Neural progenitor cell (in vitro differentiated cells): ENCODE measurements around the gene MCTP2. TPM values are rescaled to one million over a fixed set of nuclear protein-coding genes. Genes with fewer than 3 reads are reported as not detected.

Experiments used
- DNase-seq: peaks from one replicate; pipeline ENCODE4 v3.0.0-alpha.2; 2016; ENCODE audit warnings: low spot score
- H2AFZ ChIP-seq: fragments of 200-600 bp; sonication (generic); replicated peaks from 2 replicates; pipeline ENCODE4 v1.6.1; 2016; ENCODE audit warnings: antibody characterized with exemption
- H3F3A ChIP-seq: fragments of 200-600 bp; sonication (generic); 2 replicates; pipeline ENCODE4 v1.6.1; 2016; ENCODE audit warnings: antibody characterized with exemption, low read depth
- H3K27ac ChIP-seq: fragments of 200-600 bp; sonication (generic); 2 replicates; pipeline ENCODE4 v1.5.1; 2016; ENCODE audit warnings: mild to moderate bottlenecking
- H3K27me3 ChIP-seq: fragments of 200-600 bp; sonication (generic); 2 replicates; pipeline ENCODE4 v1.6.1; 2016; ENCODE audit warnings: mild to moderate bottlenecking, moderate library complexity
- H3K36me3 ChIP-seq: fragments of 200-600 bp; sonication (generic); 2 replicates; pipeline ENCODE4 v1.5.1; 2016
- H3K4me1 ChIP-seq: fragments of 200-600 bp; sonication (generic); 2 replicates; pipeline ENCODE4 v1.6.1; 2016; ENCODE audit warnings: mixed run types
- H3K4me2 ChIP-seq: fragments of 200-600 bp; sonication (generic); 2 replicates; pipeline ENCODE4 v1.6.1; 2016
- H3K4me3 ChIP-seq: fragments of 200-600 bp; sonication (generic); 2 replicates; pipeline ENCODE4 v1.5.1; 2016
- H3K79me2 ChIP-seq: fragments of 200-600 bp; sonication (generic); 2 replicates; pipeline ENCODE4 v1.6.1; 2016; ENCODE audit warnings: low read depth
- H3K9ac ChIP-seq: fragments of 200-600 bp; sonication (generic); 2 replicates; pipeline ENCODE4 v1.6.1; 2016
- H3K9me3 ChIP-seq: fragments of 200-600 bp; sonication (generic); 2 replicates; pipeline ENCODE4 v1.5.1; 2016; ENCODE audit warnings: low read depth
- H4K20me1 ChIP-seq: fragments of 200-600 bp; sonication (generic); 2 replicates; pipeline ENCODE4 v1.6.1; 2016; ENCODE audit warnings: low read depth
- H3K27ac Mint-ChIP-seq: 3 replicates; pipeline ENCODE4 v1.8.0; 2021; ENCODE audit warnings: mixed read lengths
- H3K27me3 Mint-ChIP-seq: 2 replicates; pipeline ENCODE4 v1.8.0; 2022; ENCODE audit warnings: low read depth, mild to moderate bottlenecking, inconsistent platforms, moderate library complexity, mixed read lengths; ENCODE audit not compliant: insufficient read depth
- H3K36me3 Mint-ChIP-seq: 3 replicates; pipeline ENCODE4 v1.8.0; 2021; ENCODE audit warnings: mixed read lengths
- H3K4me1 Mint-ChIP-seq: 3 replicates; pipeline ENCODE4 v1.8.0; 2021; ENCODE audit warnings: mixed read lengths
- H3K4me3 Mint-ChIP-seq: 3 replicates; pipeline ENCODE4 v1.8.0; 2021; ENCODE audit warnings: mild to moderate bottlenecking, moderate library complexity, mixed read lengths
- H3K9me3 Mint-ChIP-seq: 3 replicates; pipeline ENCODE4 v1.8.0; 2020; ENCODE audit warnings: mixed read lengths
- EZH2 ChIP-seq: fragments of 200-600 bp; sonication (generic); IDR thresholded peaks from 2 replicates; pipeline ENCODE4 v1.6.1; 2017; ENCODE audit warnings: antibody characterized with exemption, mild to moderate bottlenecking, moderate library complexity
- EZH2phosphoT487 ChIP-seq: fragments of 200-600 bp; sonication (generic); IDR thresholded peaks from 2 replicates; pipeline ENCODE4 v1.6.1; 2017; ENCODE audit warnings: antibody characterized with exemption
- total RNA-seq: library from RNA; depleted of rRNA; stranded (reverse); fragments of >200 nt; gene quantifications from 2 replicates; pipeline ENCODE4 v1.2.3, GENCODE V29; 2015; ENCODE audit warnings: low replicate concordance
- TF ChIP-seq, protein P1 (sequence below): fragments of 200-600 bp; sonication (generic); IDR thresholded peaks from 2 replicates; pipeline ENCODE4 v1.5.1; 2017; ENCODE audit warnings: antibody characterized with exemption, mild to moderate bottlenecking

MCTP2 gene
- total RNA-seq, 1 donor from 2014 or later = 0.17 TPM

DNA sequence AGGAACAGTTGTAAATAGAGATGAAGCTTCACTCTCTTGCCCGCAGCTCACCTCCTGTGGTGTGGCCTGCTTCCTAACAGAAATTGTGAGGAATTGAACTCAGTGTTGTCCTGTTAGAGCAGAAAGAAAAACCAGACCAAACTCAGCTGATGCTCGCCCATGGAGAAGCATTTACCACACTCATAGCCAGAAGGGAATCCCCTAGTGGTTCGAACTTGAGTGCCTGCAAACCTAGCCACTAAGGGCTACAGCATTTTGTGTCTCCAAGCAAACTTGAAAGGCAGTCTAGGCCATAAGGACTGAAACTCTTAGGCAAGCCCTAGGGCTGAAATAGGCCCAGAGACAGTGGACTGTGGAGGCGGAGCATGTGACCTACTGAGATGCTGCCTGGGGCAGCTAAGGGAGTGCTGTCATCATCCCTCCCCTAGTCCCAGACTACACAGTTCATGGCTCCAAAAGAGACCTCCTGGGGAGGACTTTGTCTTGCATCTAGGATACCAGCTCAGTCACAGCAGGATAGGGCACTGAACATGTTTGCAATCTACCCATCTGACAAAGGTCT, 44.5 kb upstream of the MCTP2 start:
- Mint-ChIP-seq H3K36me3 (no peaks in the 10 kb centered on the region), H3K27ac (no peak overlapping the region), H3K27me3 (peaks cover 2% of the 10 kb centered on the region), H3K4me3 (no peak overlapping the region), H3K9me3 (no peaks in the 10 kb centered on the region), H3K4me1 (no peaks in the 10 kb centered on the region)
- Histone ChIP-seq H4K20me1 (no peaks in the 10 kb centered on the region), H3K4me2 (no peak overlapping the region), H3K9ac (no peak overlapping the region), H3K4me3 (no peak overlapping the region), H3K79me2 (no peaks in the 10 kb centered on the region), H2AFZ (no peak overlapping the region), H3K36me3 (no peaks in the 10 kb centered on the region), H3K27me3 (peaks cover 10% of the 10 kb centered on the region), H3K27ac (no peak overlapping the region), H3K9me3 (no peaks in the 10 kb centered on the region), H3K4me1 (no peaks in the 10 kb centered on the region), H3F3A (no peaks in the 10 kb centered on the region)
- DNase-seq = no peak
- TF ChIP-seq, protein P1, sequence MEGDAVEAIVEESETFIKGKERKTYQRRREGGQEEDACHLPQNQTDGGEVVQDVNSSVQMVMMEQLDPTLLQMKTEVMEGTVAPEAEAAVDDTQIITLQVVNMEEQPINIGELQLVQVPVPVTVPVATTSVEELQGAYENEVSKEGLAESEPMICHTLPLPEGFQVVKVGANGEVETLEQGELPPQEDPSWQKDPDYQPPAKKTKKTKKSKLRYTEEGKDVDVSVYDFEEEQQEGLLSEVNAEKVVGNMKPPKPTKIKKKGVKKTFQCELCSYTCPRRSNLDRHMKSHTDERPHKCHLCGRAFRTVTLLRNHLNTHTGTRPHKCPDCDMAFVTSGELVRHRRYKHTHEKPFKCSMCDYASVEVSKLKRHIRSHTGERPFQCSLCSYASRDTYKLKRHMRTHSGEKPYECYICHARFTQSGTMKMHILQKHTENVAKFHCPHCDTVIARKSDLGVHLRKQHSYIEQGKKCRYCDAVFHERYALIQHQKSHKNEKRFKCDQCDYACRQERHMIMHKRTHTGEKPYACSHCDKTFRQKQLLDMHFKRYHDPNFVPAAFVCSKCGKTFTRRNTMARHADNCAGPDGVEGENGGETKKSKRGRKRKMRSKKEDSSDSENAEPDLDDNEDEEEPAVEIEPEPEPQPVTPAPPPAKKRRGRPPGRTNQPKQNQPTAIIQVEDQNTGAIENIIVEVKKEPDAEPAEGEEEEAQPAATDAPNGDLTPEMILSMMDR = no peak
- no peak for TF ChIP-seq EZH2phosphoT487
- no peak for TF ChIP-seq EZH2

DNA sequence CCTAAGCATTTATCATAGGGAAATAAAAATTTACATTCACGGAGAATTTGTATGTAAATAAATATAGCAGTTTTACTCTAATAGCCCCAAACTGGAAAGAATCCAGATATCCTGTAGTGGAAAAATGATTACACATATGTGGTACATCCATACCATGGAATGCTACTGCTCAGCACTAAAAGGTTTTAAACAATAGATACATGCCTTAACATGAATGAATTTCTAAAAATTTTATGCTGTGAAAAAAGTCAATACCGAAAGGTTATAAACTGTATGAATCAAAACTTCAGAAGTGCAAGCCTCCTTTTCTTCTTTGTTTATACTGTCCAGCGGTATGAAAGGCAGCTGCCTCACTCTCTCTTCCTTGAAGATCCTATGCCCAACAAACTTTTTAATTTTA, 37.5 kb upstream of the MCTP2 start:
- H3K4me1 Mint-ChIP-seq = no peaks in the 10 kb centered on the region
- Histone ChIP-seq H3K9me3 (no peaks in the 10 kb centered on the region), H3K4me2 (no peak overlapping the region), H3K27me3 (peaks cover 10% of the 10 kb centered on the region), H3F3A (no peaks in the 10 kb centered on the region), H3K9ac (no peak overlapping the region), H3K36me3 (no peaks in the 10 kb centered on the region), H3K27ac (no peak overlapping the region), H3K4me3 (no peak overlapping the region), H4K20me1 (no peaks in the 10 kb centered on the region), H2AFZ (no peak overlapping the region), H3K4me1 (no peaks in the 10 kb centered on the region), H3K79me2 (no peaks in the 10 kb centered on the region)
- no peak overlapping the region for H3K27ac Mint-ChIP-seq
- H3K36me3 Mint-ChIP-seq = no peaks in the 10 kb centered on the region
- no peak for DNase-seq
- H3K9me3 Mint-ChIP-seq = no peaks in the 10 kb centered on the region
- peaks cover 2% of the 10 kb centered on the region for H3K27me3 Mint-ChIP-seq
- no peak overlapping the region for H3K4me3 Mint-ChIP-seq
- TF ChIP-seq, protein P1 = no peak
- no peak for TF ChIP-seq EZH2
- no peak for TF ChIP-seq EZH2phosphoT487

DNA sequence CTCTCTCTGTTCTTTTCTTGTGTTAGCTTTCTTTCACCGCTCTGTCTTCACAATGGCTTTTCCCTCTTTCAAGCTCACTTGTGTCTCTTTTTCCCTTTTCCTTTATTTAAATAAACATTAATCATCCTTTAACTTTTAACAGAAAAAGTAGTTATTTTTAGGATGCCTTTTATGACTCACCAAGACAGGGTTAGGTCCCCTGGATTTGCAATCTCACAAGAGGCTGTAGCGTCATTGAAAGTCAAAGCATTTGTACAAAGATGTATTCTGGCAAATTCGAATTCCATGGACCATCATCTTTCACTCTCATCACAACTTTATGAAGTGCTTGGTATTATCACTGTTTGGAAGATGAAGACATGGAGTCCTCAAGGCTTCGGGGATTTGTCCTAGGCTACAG, 34.8 kb upstream of the MCTP2 start:
- Histone ChIP-seq H3K4me2 (no peak overlapping the region), H4K20me1 (no peaks in the 10 kb centered on the region), H3K36me3 (no peaks in the 10 kb centered on the region), H2AFZ (no peak overlapping the region), H3K27ac (no peak overlapping the region), H3F3A (no peaks in the 10 kb centered on the region), H3K4me3 (no peak overlapping the region), H3K27me3 (no peaks in the 10 kb centered on the region), H3K4me1 (no peaks in the 10 kb centered on the region), H3K9me3 (no peaks in the 10 kb centered on the region), H3K79me2 (no peaks in the 10 kb centered on the region), H3K9ac (no peak overlapping the region)
- Mint-ChIP-seq H3K4me3 (no peak overlapping the region), H3K9me3 (no peaks in the 10 kb centered on the region), H3K36me3 (no peaks in the 10 kb centered on the region), H3K4me1 (no peaks in the 10 kb centered on the region), H3K27me3 (peaks cover 2% of the 10 kb centered on the region), H3K27ac (no peak overlapping the region)
- no peak for DNase-seq
- TF ChIP-seq EZH2phosphoT487 (no peak), EZH2 (no peak)
- TF ChIP-seq, protein P1 = no peak
